Measurements from ENCODE around the gene KIF1B. TPM values are rescaled to one million over a fixed set of nuclear protein-coding genes. Genes with fewer than 3 reads are reported as not detected.

KIF1B gene
- total RNA-seq, 1 experiment from 2014 or later, result 28.1 TPM

DNA sequence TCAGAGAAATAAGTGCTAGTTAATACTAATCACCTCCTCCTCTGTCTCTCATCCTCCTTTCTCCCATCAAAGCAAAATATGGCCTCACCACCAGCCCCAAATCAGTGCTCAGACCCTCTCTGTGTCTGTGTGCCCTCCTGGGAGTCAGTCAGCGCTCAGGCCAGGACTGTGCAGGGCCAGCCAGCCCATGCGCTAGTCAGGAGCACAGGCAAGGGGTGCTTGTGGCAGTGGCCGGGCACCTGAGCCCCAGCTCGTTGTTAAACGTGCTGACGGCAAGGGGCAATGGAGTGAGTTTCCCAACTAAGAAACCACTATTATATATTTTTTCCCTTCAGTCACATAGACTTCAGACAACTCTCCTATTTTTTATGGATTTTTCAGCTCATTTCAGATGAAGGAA, 169.3 kb downstream of the KIF1B start:
- Histone ChIP-seq H3K27ac (ENCODE audit: low read depth, low read length) (no peak overlapping the region), H3K4me1 (ENCODE audit: control insufficient read depth in 1 of 2, insufficient read depth in 2 of 2, low read length in 2 of 2) (no peaks in the 10 kb centered on the region), H3K4me2 (ENCODE audit: low read length) (no peak overlapping the region), H3K9me2 (ENCODE audit: insufficient read depth) (no peaks in the 10 kb centered on the region), H3K36me3 (ENCODE audit: control insufficient read depth in 1 of 2, insufficient read depth in 2 of 2, low read length in 2 of 2) (peaks cover 11 to 17% of the 10 kb centered on the region in 2 experiments; a peak in 3 of 4 replicates), H3K9ac (ENCODE audit: low read length) (no peak overlapping the region), H4K20me1 (ENCODE audit: insufficient read depth) (no peaks in the 10 kb centered on the region), H3K79me2 (ENCODE audit: insufficient read depth, low read length) (no peaks in the 10 kb centered on the region), H3K27me3 (ENCODE audit: insufficient read depth, low read length) (no peaks in the 10 kb centered on the region), H2AFZ (ENCODE audit: low read depth, low read length, poor library complexity, severe bottlenecking) (no peak overlapping the region), H3K4me3 (replicated peaks in 1 of 2; ENCODE audit: low read depth in 1 of 2, low read length in 2 of 2) (no peak overlapping the region), H3K9me3 (ENCODE audit: control insufficient read depth in 1 of 2, insufficient read depth in 1 of 2, low read depth in 1 of 2, low read length in 2 of 2) (no peaks in the 10 kb centered on the region)
- ChIA-PET CTCF (no interaction called here), POLR2A (no interaction called here), RAD21 (ENCODE audit: low non-redundant PET in 1 of 2, low total read pairs in 2 of 2, uncharacterized antibody in 2 of 2, unreplicated experiment in 2 of 2) (no interaction called here)
- no TSS peak for BruUV-seq (replicated peaks)
- no peak for TF ChIP-seq EZH2 (IDR thresholded peaks at IDR 0.05)
- no peak for TF ChIP-seq RAD21 (IDR thresholded peaks at IDR 0.05; ENCODE audit: low read depth)
- no peak for TF ChIP-seq ZNF274 (IDR thresholded peaks at IDR 0.05; ENCODE audit: low read depth, low read length)
- no peak for TF ChIP-seq SP1 (IDR thresholded peaks at IDR 0.05; ENCODE audit: low read depth)
- no peak for TF ChIP-seq EZH2phosphoT487 (IDR thresholded peaks at IDR 0.05; ENCODE audit: borderline replicate concordance)
- no peak for TF ChIP-seq POLR2A (IDR thresholded peaks at IDR 0.05; ENCODE audit: borderline replicate concordance, extremely low read depth, insufficient read depth, insufficient read length)
- TF ChIP-seq, protein P1, sequence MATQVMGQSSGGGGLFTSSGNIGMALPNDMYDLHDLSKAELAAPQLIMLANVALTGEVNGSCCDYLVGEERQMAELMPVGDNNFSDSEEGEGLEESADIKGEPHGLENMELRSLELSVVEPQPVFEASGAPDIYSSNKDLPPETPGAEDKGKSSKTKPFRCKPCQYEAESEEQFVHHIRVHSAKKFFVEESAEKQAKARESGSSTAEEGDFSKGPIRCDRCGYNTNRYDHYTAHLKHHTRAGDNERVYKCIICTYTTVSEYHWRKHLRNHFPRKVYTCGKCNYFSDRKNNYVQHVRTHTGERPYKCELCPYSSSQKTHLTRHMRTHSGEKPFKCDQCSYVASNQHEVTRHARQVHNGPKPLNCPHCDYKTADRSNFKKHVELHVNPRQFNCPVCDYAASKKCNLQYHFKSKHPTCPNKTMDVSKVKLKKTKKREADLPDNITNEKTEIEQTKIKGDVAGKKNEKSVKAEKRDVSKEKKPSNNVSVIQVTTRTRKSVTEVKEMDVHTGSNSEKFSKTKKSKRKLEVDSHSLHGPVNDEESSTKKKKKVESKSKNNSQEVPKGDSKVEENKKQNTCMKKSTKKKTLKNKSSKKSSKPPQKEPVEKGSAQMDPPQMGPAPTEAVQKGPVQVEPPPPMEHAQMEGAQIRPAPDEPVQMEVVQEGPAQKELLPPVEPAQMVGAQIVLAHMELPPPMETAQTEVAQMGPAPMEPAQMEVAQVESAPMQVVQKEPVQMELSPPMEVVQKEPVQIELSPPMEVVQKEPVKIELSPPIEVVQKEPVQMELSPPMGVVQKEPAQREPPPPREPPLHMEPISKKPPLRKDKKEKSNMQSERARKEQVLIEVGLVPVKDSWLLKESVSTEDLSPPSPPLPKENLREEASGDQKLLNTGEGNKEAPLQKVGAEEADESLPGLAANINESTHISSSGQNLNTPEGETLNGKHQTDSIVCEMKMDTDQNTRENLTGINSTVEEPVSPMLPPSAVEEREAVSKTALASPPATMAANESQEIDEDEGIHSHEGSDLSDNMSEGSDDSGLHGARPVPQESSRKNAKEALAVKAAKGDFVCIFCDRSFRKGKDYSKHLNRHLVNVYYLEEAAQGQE (IDR thresholded peaks at IDR 0.05; ENCODE audit: low read depth), result no peak
- TF ChIP-seq ZFX (IDR thresholded peaks at IDR 0.05), result no peak
- TF ChIP-seq SRF (IDR thresholded peaks at IDR 0.05; ENCODE audit: low read depth), result no peak
- TF ChIP-seq, protein P2, sequence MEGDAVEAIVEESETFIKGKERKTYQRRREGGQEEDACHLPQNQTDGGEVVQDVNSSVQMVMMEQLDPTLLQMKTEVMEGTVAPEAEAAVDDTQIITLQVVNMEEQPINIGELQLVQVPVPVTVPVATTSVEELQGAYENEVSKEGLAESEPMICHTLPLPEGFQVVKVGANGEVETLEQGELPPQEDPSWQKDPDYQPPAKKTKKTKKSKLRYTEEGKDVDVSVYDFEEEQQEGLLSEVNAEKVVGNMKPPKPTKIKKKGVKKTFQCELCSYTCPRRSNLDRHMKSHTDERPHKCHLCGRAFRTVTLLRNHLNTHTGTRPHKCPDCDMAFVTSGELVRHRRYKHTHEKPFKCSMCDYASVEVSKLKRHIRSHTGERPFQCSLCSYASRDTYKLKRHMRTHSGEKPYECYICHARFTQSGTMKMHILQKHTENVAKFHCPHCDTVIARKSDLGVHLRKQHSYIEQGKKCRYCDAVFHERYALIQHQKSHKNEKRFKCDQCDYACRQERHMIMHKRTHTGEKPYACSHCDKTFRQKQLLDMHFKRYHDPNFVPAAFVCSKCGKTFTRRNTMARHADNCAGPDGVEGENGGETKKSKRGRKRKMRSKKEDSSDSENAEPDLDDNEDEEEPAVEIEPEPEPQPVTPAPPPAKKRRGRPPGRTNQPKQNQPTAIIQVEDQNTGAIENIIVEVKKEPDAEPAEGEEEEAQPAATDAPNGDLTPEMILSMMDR (IDR thresholded peaks at IDR 0.05 in 2 of 3, conservative IDR thresholded peaks at IDR 0.05 in 1 of 3; ENCODE audit: borderline replicate concordance in 1 of 3, insufficient read depth in 1 of 3, low read depth in 2 of 3, low read length in 2 of 3), result no peak
- TF ChIP-seq POLR2AphosphoS5 (IDR thresholded peaks at IDR 0.05; ENCODE audit: low read depth, low read length), result no peak
- no peak for TF ChIP-seq YY1 (IDR thresholded peaks at IDR 0.05; ENCODE audit: extremely low read depth, insufficient replicate concordance, low read depth, low read length)
- TF ChIP-seq JUND (IDR thresholded peaks at IDR 0.05), result no peak
- TF ChIP-seq SIN3A (IDR thresholded peaks at IDR 0.05; ENCODE audit: low read depth), result no peak
- no peak for TF ChIP-seq CBX3 (IDR thresholded peaks at IDR 0.05; ENCODE audit: low read depth)
- TF ChIP-seq, protein P3, sequence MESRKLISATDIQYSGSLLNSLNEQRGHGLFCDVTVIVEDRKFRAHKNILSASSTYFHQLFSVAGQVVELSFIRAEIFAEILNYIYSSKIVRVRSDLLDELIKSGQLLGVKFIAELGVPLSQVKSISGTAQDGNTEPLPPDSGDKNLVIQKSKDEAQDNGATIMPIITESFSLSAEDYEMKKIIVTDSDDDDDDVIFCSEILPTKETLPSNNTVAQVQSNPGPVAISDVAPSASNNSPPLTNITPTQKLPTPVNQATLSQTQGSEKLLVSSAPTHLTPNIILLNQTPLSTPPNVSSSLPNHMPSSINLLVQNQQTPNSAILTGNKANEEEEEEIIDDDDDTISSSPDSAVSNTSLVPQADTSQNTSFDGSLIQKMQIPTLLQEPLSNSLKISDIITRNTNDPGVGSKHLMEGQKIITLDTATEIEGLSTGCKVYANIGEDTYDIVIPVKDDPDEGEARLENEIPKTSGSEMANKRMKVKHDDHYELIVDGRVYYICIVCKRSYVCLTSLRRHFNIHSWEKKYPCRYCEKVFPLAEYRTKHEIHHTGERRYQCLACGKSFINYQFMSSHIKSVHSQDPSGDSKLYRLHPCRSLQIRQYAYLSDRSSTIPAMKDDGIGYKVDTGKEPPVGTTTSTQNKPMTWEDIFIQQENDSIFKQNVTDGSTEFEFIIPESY (IDR thresholded peaks at IDR 0.05; ENCODE audit: extremely low read depth, insufficient replicate concordance, low read length), result no peak
- no peak for TF ChIP-seq CEBPB (IDR thresholded peaks at IDR 0.05; ENCODE audit: low read depth)
- TF ChIP-seq ELF1 (IDR thresholded peaks at IDR 0.05; ENCODE audit: borderline replicate concordance, low read depth), result no peak
- TF ChIP-seq, protein P4, sequence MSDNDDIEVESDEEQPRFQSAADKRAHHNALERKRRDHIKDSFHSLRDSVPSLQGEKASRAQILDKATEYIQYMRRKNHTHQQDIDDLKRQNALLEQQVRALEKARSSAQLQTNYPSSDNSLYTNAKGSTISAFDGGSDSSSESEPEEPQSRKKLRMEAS (IDR thresholded peaks at IDR 0.05), result no peak
- TF ChIP-seq, protein P5, sequence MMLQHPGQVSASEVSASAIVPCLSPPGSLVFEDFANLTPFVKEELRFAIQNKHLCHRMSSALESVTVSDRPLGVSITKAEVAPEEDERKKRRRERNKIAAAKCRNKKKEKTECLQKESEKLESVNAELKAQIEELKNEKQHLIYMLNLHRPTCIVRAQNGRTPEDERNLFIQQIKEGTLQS (IDR thresholded peaks at IDR 0.05), result no peak
- ATAC-seq (no peak), DNase-seq (ENCODE audit: low read depth, low spot score) (no peak)
- intact Hi-C loops (cut with micrococcal nuclease), result no loop called here

Data from HCT116 (cell line).